Tibial nerve (tissue), 4 donors: ENCODE results near the gene METAP1D. TPM values are rescaled to one million over a fixed set of nuclear protein-coding genes. Genes with fewer than 3 reads are reported as not detected.
"Not testable (repeated sequence)": the region's sequence is repeated elsewhere in the genome, so short reads cannot be mapped to it uniquely, and the experiment has no call there.

ENCODE experiments used
- DNase-seq, 2 donors: peaks; one replicate each; pipeline ENCODE4 v3.0.0-alpha.2; 2019; ENCODE audit warnings: low spot score in 2 of 2
- H3K27ac ChIP-seq, 4 donors: fragments of 200-600 bp; sonication (generic) in 3 of 4; one replicate each; pipeline ENCODE4 v1.5.1; 2017 to 2019; ENCODE audit warnings: mild to moderate bottlenecking in 1 of 4
- H3K27me3 ChIP-seq, 2 donors: fragments of 200-600 bp; sonication (generic) in 1 of 2; one replicate each; pipeline versions ENCODE4 v1.5.1 to v1.6.0; 2017 to 2019
- H3K36me3 ChIP-seq, 3 donors: fragments of 200-600 bp; sonication (generic); one replicate each; pipeline ENCODE4 v1.5.1; 2018 to 2019
- H3K4me1 ChIP-seq, 4 donors: fragments of 200-600 bp; sonication (generic) in 3 of 4; one replicate each; pipeline ENCODE4 v1.5.1; 2017 to 2019
- H3K4me3 ChIP-seq, 4 donors: fragments of 200-600 bp; sonication (generic) in 3 of 4; one replicate each; pipeline ENCODE4 v1.5.1; 2017 to 2019; ENCODE audit warnings: mild to moderate bottlenecking in 1 of 4, moderate library complexity in 1 of 4
- H3K9me3 ChIP-seq, 4 donors: fragments of 200-600 bp; sonication (generic) in 3 of 4; one replicate each; pipeline ENCODE4 v1.5.1; 2017 to 2019
- EP300 ChIP-seq, 2 donors: sonication (generic); formaldehyde crosslinking; IDR thresholded peaks; one replicate each; pipeline ENCODE4 v1.6.1; 2017; ENCODE audit warnings: antibody characterized with exemption in 2 of 2, mild to moderate bottlenecking in 1 of 2
- POLR2A ChIP-seq, 2 donors: fragments of 450-650 bp; IDR thresholded peaks; one replicate each; pipeline ENCODE4 v1.6.1; 2017; ENCODE audit warnings: antibody characterized with exemption in 2 of 2, mild to moderate bottlenecking in 2 of 2, moderate library complexity in 2 of 2
- WGBS, 2 donors: methylation state at CpG; one replicate each; pipeline ENCODE4 v1.1.5; 2018; 5-methylcytosine and 5-hydroxymethylcytosine counted together
- total RNA-seq, 4 donors: library from RNA; depleted of rRNA; stranded (reverse); fragments of >200 nt; gene quantifications; one replicate each; pipeline ENCODE4 v1.1.0, GENCODE V29; 2016
- TF ChIP-seq, protein P1 (sequence below), 5 experiments: fragments of 200-600 bp in 3 of 5; fragments of 450-650 bp in 2 of 5; sonication (generic) in 3 of 5; IDR thresholded peaks; one replicate each; pipeline ENCODE4 v1.5.1; 2016 to 2019; ENCODE audit warnings: antibody characterized with exemption in 5 of 5, mild to moderate bottlenecking in 3 of 5, moderate library complexity in 2 of 5

The METAP1D gene
- total RNA-seq, 4 donors from 2014 or later, result 9.4 to 28.4 (median 14.7) TPM

- no peak overlapping the region for H3K27ac ChIP-seq
- TF ChIP-seq, protein P1, sequence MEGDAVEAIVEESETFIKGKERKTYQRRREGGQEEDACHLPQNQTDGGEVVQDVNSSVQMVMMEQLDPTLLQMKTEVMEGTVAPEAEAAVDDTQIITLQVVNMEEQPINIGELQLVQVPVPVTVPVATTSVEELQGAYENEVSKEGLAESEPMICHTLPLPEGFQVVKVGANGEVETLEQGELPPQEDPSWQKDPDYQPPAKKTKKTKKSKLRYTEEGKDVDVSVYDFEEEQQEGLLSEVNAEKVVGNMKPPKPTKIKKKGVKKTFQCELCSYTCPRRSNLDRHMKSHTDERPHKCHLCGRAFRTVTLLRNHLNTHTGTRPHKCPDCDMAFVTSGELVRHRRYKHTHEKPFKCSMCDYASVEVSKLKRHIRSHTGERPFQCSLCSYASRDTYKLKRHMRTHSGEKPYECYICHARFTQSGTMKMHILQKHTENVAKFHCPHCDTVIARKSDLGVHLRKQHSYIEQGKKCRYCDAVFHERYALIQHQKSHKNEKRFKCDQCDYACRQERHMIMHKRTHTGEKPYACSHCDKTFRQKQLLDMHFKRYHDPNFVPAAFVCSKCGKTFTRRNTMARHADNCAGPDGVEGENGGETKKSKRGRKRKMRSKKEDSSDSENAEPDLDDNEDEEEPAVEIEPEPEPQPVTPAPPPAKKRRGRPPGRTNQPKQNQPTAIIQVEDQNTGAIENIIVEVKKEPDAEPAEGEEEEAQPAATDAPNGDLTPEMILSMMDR (IDR thresholded peaks at IDR 0.05), result peak in 4 of 5 experiments; percentile 8 to 39 (median 18)
- TF ChIP-seq POLR2A (IDR thresholded peaks at IDR 0.05), result no peak
- H3K36me3 ChIP-seq, result no peaks in the 10 kb centered on the region
- no peak for DNase-seq
- H3K4me1 ChIP-seq, result no peaks in the 10 kb centered on the region
- 10 to 13% methylated on average over 2 of the region's 2 CpGs for WGBS, 2 donors
- peaks cover 0 to 30% of the 10 kb centered on the region in 2 donors for H3K27me3 ChIP-seq
- no peaks in the 10 kb centered on the region for H3K9me3 ChIP-seq
- no peak overlapping the region for H3K4me3 ChIP-seq
Observed at GRCh38 chr2:172113617-172114016, 113.9 kb downstream of the METAP1D start.

- H3K4me1 ChIP-seq, H3K36me3 ChIP-seq, H3K27ac ChIP-seq, H3K9me3 ChIP-seq, DNase-seq, H3K4me3 ChIP-seq: not testable (repeated sequence)
- WGBS, 2 donors, result 89 to 91% methylated on average over 6 of the region's 6 CpGs
- peaks cover 0 to 24% of the 10 kb centered on the region in 2 donors for H3K27me3 ChIP-seq
Observed at GRCh38 chr2:172114176-172114575, 114.4 kb downstream of the METAP1D start.

DNA sequence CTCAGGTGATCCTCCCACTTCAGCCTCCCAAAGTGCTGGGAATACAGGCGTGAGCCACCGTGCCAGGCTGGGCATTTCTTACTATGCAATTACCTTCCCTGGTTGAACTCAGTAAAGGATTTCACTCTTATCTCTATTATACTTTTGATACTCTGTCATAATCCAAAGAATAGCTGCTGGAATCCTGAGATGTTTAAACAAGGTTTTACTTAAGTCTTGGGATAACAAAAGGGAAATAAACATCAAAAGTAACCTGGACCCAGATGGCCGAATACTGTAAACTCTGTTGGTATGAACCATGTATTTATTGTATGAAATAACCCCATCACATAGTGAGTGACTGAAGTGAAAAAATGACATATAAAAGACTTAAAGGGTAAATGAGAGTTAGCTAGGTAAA is 114.8 kb downstream of the METAP1D start:
- Histone ChIP-seq H3K4me1 (no peaks in the 10 kb centered on the region), H3K27me3 (peaks cover 0 to 20% of the 10 kb centered on the region in 2 donors), H3K4me3 (no peak overlapping the region), H3K9me3 (no peaks in the 10 kb centered on the region), H3K27ac (no peak overlapping the region), H3K36me3 (no peaks in the 10 kb centered on the region)
- DNase-seq, result no peak
- TF ChIP-seq, protein P1 (IDR thresholded peaks at IDR 0.05), result no peak
- no peak for TF ChIP-seq EP300 (IDR thresholded peaks at IDR 0.05)
- no peak for TF ChIP-seq POLR2A (IDR thresholded peaks at IDR 0.05)
- WGBS, 2 donors, result 85 to 87% methylated on average over 3 of the region's 3 CpGs

GRCh38 chr2:172116107-172116506 is 116.4 kb downstream of the METAP1D start:
- no peak for DNase-seq
- Histone ChIP-seq H3K27ac (no peak overlapping the region), H3K36me3 (no peaks in the 10 kb centered on the region), H3K27me3 (peaks cover 0 to 9% of the 10 kb centered on the region in 2 donors), H3K9me3 (no peaks in the 10 kb centered on the region), H3K4me1 (no peaks in the 10 kb centered on the region), H3K4me3 (no peak overlapping the region)
- TF ChIP-seq, protein P1 (IDR thresholded peaks at IDR 0.05), result no peak
- no peak for TF ChIP-seq POLR2A (IDR thresholded peaks at IDR 0.05)
- no peak for TF ChIP-seq EP300 (IDR thresholded peaks at IDR 0.05)
- WGBS, 2 donors, result 71 to 76% methylated on average over 5 of the region's 5 CpGs

DNA sequence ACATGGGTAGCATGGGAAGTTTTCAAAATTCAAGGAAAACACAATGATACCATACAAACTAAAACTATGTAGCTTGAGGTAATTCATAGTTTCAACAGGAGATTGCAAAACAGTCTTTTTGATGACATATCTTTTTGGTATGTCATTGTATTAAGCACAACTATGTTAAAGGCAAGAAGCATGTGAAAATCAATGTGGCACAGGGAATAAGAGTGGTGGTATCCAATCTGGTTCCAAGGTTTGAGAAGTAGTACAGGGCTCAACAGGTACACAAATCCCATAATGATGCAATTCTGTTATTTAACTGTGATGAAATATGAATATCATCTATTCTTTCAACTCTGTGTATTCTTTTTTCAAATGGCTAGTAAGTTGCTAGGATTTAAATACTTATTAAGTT is 119.3 kb downstream of the METAP1D start:
- H3K27ac ChIP-seq, result no peak overlapping the region
- H3K9me3 ChIP-seq, result no peaks in the 10 kb centered on the region
- H3K4me3 ChIP-seq, result no peak overlapping the region
- TF ChIP-seq, protein P1 (IDR thresholded peaks at IDR 0.05), result no peak
- no peak for TF ChIP-seq EP300 (IDR thresholded peaks at IDR 0.05)
- TF ChIP-seq POLR2A (IDR thresholded peaks at IDR 0.05), result no peak
- no peaks in the 10 kb centered on the region for H3K4me1 ChIP-seq
- no peak for DNase-seq
- H3K36me3 ChIP-seq, result no peaks in the 10 kb centered on the region
- peaks cover 0 to 4% of the 10 kb centered on the region in 2 donors for H3K27me3 ChIP-seq

- no peak for DNase-seq
- TF ChIP-seq, protein P1 (IDR thresholded peaks at IDR 0.05), result no peak
- TF ChIP-seq POLR2A (IDR thresholded peaks at IDR 0.05) (no peak), EP300 (IDR thresholded peaks at IDR 0.05) (no peak)
- Histone ChIP-seq H3K4me1 (no peaks in the 10 kb centered on the region), H3K9me3 (no peaks in the 10 kb centered on the region), H3K27ac (no peak overlapping the region), H3K27me3 (peaks cover 0 to 4% of the 10 kb centered on the region in 2 donors), H3K36me3 (no peaks in the 10 kb centered on the region), H3K4me3 (no peak overlapping the region)
- WGBS, 2 donors, result 39 to 44% methylated on average over 2 of the region's 2 CpGs
Observed at GRCh38 chr2:172120118-172120517, 120.4 kb downstream of the METAP1D start.
